HepG2 (cell line): Measurements from ENCODE around the gene MGMT. TPM values are rescaled to one million over a fixed set of nuclear protein-coding genes. Genes with fewer than 3 reads are reported as not detected.

Experiments used
- AGO1 ChIP-seq: fragments of 200-400 bp; formaldehyde crosslinking; IDR thresholded peaks from 2 replicates; pipeline ENCODE4 v1.6.1; 2017; ENCODE audit warnings: mild to moderate bottlenecking, low read depth, low read length, moderate library complexity; ENCODE audit not compliant: poor library complexity, severe bottlenecking
- CHD4 ChIP-seq: fragments of 200-600 bp; sonication (generic); IDR thresholded peaks from 2 replicates; pipeline ENCODE4 v1.7.0; 2017; ENCODE audit warnings: mild to moderate bottlenecking, low read length, borderline replicate concordance
- HDAC1 ChIP-seq: sonication (generic); formaldehyde crosslinking; IDR thresholded peaks from 2 replicates; pipeline ENCODE4 v1.5.1; 2020; ENCODE audit warnings: mild to moderate bottlenecking, missing genetic modification reagents
- LCORL ChIP-seq, 2 experiments: fragments of 450-650 bp in 1 of 2; sonication (generic) in 1 of 2; formaldehyde crosslinking in 1 of 2; IDR thresholded peaks; 2 replicates each; pipeline versions ENCODE4 v1.5.0 to v1.6.1; 2017 to 2020; ENCODE audit warnings: antibody characterized with exemption in 1 of 2, missing genetic modification reagents in 1 of 2
- NFIC ChIP-seq: IDR thresholded peaks from 2 replicates; pipeline ENCODE4 v1.6.1; 2012; ENCODE audit warnings: mild to moderate bottlenecking, low read length, inconsistent platforms
- RBFOX2 ChIP-seq: fragments of 200-400 bp; formaldehyde crosslinking; IDR thresholded peaks from 2 replicates; pipeline ENCODE4 v1.6.1; 2017; ENCODE audit warnings: low read depth, mild to moderate bottlenecking, low read length
- SPEN ChIP-seq: sonication (generic); formaldehyde crosslinking; IDR thresholded peaks from 2 replicates; pipeline ENCODE4 v1.5.1; 2020; ENCODE audit warnings: low read depth, mild to moderate bottlenecking, missing genetic modification reagents
- TCF7L2 ChIP-seq: IDR thresholded peaks from 2 replicates; pipeline ENCODE4 v1.6.1; 2011; ENCODE audit warnings: mild to moderate bottlenecking, low read depth, low read length, moderate library complexity
- ZC3H13 ChIP-seq: sonication (generic); formaldehyde crosslinking; IDR thresholded peaks from 2 replicates; pipeline ENCODE4 v1.8.1; 2023; ENCODE audit warnings: mild to moderate bottlenecking, missing genetic modification reagents, moderate library complexity
- ZNF367 ChIP-seq: sonication (generic); formaldehyde crosslinking; IDR thresholded peaks from 2 replicates; pipeline ENCODE4 v1.4.0; 2020; ENCODE audit warnings: missing genetic modification reagents, borderline replicate concordance
- ZNF598 ChIP-seq: sonication (generic); formaldehyde crosslinking; IDR thresholded peaks from 2 replicates; pipeline ENCODE4 v1.5.1; 2020; ENCODE audit warnings: mild to moderate bottlenecking, missing genetic modification reagents, borderline replicate concordance
- ZNF713 ChIP-seq: sonication (generic); formaldehyde crosslinking; IDR thresholded peaks from 2 replicates; pipeline ENCODE4 v1.4.0; 2020; ENCODE audit warnings: mild to moderate bottlenecking, missing genetic modification reagents
- ZNF772 ChIP-seq: sonication (generic); formaldehyde crosslinking; IDR thresholded peaks from 2 replicates; pipeline ENCODE4 v1.5.0; 2020; ENCODE audit warnings: mild to moderate bottlenecking, missing genetic modification reagents
- polyA plus RNA-seq, 8 experiments: library from polyadenylated mRNA; depleted of rRNA in 3 of 8; stranded (reverse) in 7 of 8; unstranded in 1 of 8; fragments of >200 nt; fragmentation: Illumina TruSeq in 4 of 8; extraction: Trizol in 4 of 8; gene quantifications; 2 replicates each; pipeline versions ENCODE4 v1.2.1 to v1.2.3, GENCODE V29; 2011 to 2016; ENCODE audit warnings: low read depth in 4 of 8, missing spikeins in 1 of 8, mixed read lengths in 1 of 8; ENCODE audit not compliant: insufficient read depth in 1 of 8
- total RNA-seq, 5 experiments: library from RNA; depleted of rRNA; stranded (reverse); fragments of >200 nt; fragmentation: Illumina TruSeq; extraction: Trizol; gene quantifications; 2 replicates each; pipeline ENCODE4 v1.2.3, GENCODE V29; 2016; ENCODE audit warnings: low read depth in 1 of 5
- TF ChIP-seq, protein P1 (sequence below): sonication (generic); formaldehyde crosslinking; IDR thresholded peaks from 2 replicates; pipeline ENCODE4 v1.8.0; 2022; ENCODE audit warnings: low read depth, missing genetic modification reagents
- TF ChIP-seq, protein P2 (sequence below): sonication (generic); formaldehyde crosslinking; IDR thresholded peaks from 2 replicates; pipeline ENCODE4 v1.4.0; 2020; ENCODE audit warnings: missing genetic modification reagents
- TF ChIP-seq, protein P3 (sequence below): sonication (generic); formaldehyde crosslinking; IDR thresholded peaks from 2 replicates; pipeline ENCODE4 v1.8.0; 2022; ENCODE audit warnings: missing genetic modification reagents, mild to moderate bottlenecking, borderline replicate concordance
- TF ChIP-seq, protein P4 (sequence below): IDR thresholded peaks from 2 replicates; pipeline ENCODE4 v1.6.1; 2016; ENCODE audit warnings: missing compliant biosample characterization, missing genetic modification reagents, borderline replicate concordance
- TF ChIP-seq, protein P5 (sequence below): sonication (generic); formaldehyde crosslinking; IDR thresholded peaks from 2 replicates; pipeline ENCODE4 v1.5.1; 2020; ENCODE audit warnings: missing genetic modification reagents, mild to moderate bottlenecking, borderline replicate concordance

Gene MGMT
- total and polyA plus RNA-seq, 2 of the 13 experiments (the other 11 are each of a cell fraction or from before 2014, with no cell fraction given), result 12.0 to 19.5 TPM

DNA sequence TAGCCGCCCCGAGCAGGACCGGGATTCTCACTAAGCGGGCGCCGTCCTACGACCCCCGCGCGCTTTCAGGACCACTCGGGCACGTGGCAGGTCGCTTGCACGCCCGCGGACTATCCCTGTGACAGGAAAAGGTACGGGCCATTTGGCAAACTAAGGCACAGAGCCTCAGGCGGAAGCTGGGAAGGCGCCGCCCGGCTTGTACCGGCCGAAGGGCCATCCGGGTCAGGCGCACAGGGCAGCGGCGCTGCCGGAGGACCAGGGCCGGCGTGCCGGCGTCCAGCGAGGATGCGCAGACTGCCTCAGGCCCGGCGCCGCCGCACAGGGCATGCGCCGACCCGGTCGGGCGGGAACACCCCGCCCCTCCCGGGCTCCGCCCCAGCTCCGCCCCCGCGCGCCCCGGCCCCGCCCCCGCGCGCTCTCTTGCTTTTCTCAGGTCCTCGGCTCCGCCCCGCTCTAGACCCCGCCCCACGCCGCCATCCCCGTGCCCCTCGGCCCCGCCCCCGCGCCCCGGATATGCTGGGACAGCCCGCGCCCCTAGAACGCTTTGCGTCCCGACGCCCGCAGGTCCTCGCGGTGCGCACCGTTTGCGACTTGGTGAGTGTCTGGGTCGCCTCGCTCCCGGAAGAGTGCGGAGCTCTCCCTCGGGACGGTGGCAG, at the start of gene MGMT (continued):
- peak; percentile 52 for TF ChIP-seq AGO1
- TF ChIP-seq, protein P1, sequence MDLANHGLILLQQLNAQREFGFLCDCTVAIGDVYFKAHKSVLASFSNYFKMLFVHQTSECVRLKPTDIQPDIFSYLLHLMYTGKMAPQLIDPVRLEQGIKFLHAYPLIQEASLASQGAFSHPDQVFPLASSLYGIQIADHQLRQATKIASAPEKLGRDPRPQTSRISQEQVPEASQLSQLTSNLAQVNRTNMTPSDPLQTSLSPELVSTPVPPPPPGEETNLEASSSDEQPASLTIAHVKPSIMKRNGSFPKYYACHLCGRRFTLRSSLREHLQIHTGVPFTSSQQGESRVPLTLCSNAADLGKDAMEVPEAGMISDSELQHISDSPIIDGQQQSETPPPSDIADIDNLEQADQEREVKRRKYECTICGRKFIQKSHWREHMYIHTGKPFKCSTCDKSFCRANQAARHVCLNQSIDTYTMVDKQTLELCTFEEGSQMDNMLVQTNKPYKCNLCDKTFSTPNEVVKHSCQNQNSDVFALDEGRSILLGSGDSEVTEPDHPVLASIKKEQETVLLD (CRISPR knock-in tag), result no peak
- no peak for TF ChIP-seq ZNF713
- TF ChIP-seq, protein P2, sequence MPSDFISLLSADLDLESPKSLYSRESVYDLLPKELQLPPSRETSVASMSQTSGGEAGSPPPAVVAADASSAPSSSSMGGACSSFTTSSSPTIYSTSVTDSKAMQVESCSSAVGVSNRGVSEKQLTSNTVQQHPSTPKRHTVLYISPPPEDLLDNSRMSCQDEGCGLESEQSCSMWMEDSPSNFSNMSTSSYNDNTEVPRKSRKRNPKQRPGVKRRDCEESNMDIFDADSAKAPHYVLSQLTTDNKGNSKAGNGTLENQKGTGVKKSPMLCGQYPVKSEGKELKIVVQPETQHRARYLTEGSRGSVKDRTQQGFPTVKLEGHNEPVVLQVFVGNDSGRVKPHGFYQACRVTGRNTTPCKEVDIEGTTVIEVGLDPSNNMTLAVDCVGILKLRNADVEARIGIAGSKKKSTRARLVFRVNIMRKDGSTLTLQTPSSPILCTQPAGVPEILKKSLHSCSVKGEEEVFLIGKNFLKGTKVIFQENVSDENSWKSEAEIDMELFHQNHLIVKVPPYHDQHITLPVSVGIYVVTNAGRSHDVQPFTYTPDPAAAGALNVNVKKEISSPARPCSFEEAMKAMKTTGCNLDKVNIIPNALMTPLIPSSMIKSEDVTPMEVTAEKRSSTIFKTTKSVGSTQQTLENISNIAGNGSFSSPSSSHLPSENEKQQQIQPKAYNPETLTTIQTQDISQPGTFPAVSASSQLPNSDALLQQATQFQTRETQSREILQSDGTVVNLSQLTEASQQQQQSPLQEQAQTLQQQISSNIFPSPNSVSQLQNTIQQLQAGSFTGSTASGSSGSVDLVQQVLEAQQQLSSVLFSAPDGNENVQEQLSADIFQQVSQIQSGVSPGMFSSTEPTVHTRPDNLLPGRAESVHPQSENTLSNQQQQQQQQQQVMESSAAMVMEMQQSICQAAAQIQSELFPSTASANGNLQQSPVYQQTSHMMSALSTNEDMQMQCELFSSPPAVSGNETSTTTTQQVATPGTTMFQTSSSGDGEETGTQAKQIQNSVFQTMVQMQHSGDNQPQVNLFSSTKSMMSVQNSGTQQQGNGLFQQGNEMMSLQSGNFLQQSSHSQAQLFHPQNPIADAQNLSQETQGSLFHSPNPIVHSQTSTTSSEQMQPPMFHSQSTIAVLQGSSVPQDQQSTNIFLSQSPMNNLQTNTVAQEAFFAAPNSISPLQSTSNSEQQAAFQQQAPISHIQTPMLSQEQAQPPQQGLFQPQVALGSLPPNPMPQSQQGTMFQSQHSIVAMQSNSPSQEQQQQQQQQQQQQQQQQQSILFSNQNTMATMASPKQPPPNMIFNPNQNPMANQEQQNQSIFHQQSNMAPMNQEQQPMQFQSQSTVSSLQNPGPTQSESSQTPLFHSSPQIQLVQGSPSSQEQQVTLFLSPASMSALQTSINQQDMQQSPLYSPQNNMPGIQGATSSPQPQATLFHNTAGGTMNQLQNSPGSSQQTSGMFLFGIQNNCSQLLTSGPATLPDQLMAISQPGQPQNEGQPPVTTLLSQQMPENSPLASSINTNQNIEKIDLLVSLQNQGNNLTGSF, result 0 out of 2 replicates have a peak, but pooled peaks have one; percentile 59
- TF ChIP-seq ZC3H13 (CRISPR knock-in tag), result no peak
- TF ChIP-seq TCF7L2, result no peak
- no peak for TF ChIP-seq ZNF598 (CRISPR knock-in tag)
- TF ChIP-seq, protein P3, sequence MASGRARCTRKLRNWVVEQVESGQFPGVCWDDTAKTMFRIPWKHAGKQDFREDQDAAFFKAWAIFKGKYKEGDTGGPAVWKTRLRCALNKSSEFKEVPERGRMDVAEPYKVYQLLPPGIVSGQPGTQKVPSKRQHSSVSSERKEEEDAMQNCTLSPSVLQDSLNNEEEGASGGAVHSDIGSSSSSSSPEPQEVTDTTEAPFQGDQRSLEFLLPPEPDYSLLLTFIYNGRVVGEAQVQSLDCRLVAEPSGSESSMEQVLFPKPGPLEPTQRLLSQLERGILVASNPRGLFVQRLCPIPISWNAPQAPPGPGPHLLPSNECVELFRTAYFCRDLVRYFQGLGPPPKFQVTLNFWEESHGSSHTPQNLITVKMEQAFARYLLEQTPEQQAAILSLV (CRISPR knock-in tag), result no peak
- no peak for TF ChIP-seq LCORL (IDR thresholded peaks at IDR 0.05)
- TF ChIP-seq LCORL (CRISPR knock-in tag; IDR thresholded peaks at IDR 0.05), result no peak
- TF ChIP-seq, protein P4, sequence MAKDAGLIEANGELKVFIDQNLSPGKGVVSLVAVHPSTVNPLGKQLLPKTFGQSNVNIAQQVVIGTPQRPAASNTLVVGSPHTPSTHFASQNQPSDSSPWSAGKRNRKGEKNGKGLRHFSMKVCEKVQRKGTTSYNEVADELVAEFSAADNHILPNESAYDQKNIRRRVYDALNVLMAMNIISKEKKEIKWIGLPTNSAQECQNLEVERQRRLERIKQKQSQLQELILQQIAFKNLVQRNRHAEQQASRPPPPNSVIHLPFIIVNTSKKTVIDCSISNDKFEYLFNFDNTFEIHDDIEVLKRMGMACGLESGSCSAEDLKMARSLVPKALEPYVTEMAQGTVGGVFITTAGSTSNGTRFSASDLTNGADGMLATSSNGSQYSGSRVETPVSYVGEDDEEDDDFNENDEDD (CRISPR knock-in tag), result peak; percentile 30; the same call in 1 of the 2 replicates
- no peak for TF ChIP-seq ZNF367
- TF ChIP-seq ZNF772 (CRISPR knock-in tag), result 0 out of 2 replicates have a peak, but pooled peaks have one; percentile 57
- no peak for TF ChIP-seq NFIC
- TF ChIP-seq, protein P5, sequence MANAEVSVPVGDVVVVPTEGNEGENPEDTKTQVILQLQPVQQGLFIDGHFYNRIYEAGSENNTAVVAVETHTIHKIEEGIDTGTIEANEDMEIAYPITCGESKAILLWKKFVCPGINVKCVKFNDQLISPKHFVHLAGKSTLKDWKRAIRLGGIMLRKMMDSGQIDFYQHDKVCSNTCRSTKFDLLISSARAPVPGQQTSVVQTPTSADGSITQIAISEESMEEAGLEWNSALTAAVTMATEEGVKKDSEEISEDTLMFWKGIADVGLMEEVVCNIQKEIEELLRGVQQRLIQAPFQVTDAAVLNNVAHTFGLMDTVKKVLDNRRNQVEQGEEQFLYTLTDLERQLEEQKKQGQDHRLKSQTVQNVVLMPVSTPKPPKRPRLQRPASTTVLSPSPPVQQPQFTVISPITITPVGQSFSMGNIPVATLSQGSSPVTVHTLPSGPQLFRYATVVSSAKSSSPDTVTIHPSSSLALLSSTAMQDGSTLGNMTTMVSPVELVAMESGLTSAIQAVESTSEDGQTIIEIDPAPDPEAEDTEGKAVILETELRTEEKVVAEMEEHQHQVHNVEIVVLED (CRISPR knock-in tag), result peak; percentile 17; the same call in 1 of the 2 replicates
- no peak for TF ChIP-seq HDAC1 (CRISPR knock-in tag)
- peak; percentile 78 for TF ChIP-seq RBFOX2
- no peak for TF ChIP-seq CHD4
- TF ChIP-seq SPEN (CRISPR knock-in tag), result peak; percentile 13; the same call in 1 of the 2 replicates
